Right lobe of liver (tissue), 4 donors: Measurements from ENCODE around the gene NOTCH3.

Experiments
- CTCF ChIP-seq, 4 donors: fragments of 200-600 bp in 3 of 4; fragments of 450-650 bp in 1 of 4; IDR thresholded peaks; one replicate each; pipeline versions ENCODE4 v1.5.1 to v1.8.0; 2016 to 2022; ENCODE audit warnings: antibody characterized with exemption in 4 of 4, mild to moderate bottlenecking in 2 of 4
- POLR2A ChIP-seq: fragments of 450-650 bp; IDR thresholded peaks from one replicate; pipeline ENCODE4 v1.6.1; 2017; ENCODE audit warnings: antibody characterized with exemption, mild to moderate bottlenecking
- donor health status: DM: no; HTN: no; CAD: no.
- donor health status: DM: no; HTN: no; CAD: no.
- donor health status: DM: no; HTN: yes; CAD: no.

- no peak for TF ChIP-seq CTCF (IDR thresholded peaks at IDR 0.05)
- no peak for TF ChIP-seq POLR2A
These were observed 35.0 kb upstream of the NOTCH3 start for GRCh38 chr19:15235781-15236180.
